ENCODE results near the gene CNBP. TPM values are rescaled to one million over a fixed set of nuclear protein-coding genes. Genes with fewer than 3 reads are reported as not detected.
A peak's percentile ranks its signal among the peaks of the same experiment; 100 is the strongest.

The CNBP gene
- polyA plus RNA-seq, 1 donor (not counting 4 experiments of a cell fraction or from before 2014, with no cell fraction given) = 388 TPM

GRCh38 chr3:129126726-129127280 is 56.9 kb downstream of the CNBP start:
- Histone ChIP-seq H2AFZ (ENCODE audit: control insufficient read depth, low read length) (no peak overlapping the region), H3K9ac (ENCODE audit: control insufficient read depth, extremely low read depth, insufficient read depth, low read length) (no peak overlapping the region), H4K20me1 (ENCODE audit: control insufficient read depth, extremely low read depth, insufficient read depth, low read length) (peaks cover 3% of the 10 kb centered on the region), H3K9me3 (ENCODE audit: control insufficient read depth, low read depth, low read length) (no peaks in the 10 kb centered on the region), H3K9me1 (ENCODE audit: control insufficient read depth, extremely low read depth, insufficient read depth, low read length) (no peaks in the 10 kb centered on the region), H3K4me1 (ENCODE audit: control insufficient read depth, extremely low read depth, insufficient read depth, low read length) (peaks cover 12% of the 10 kb centered on the region), H3K4me3 (ENCODE audit: control insufficient read depth in 2 of 3, extremely low read depth in 1 of 3, insufficient read depth in 2 of 3, low read depth in 1 of 3, low read length in 3 of 3) (no peak overlapping the region), H3K36me3 (ENCODE audit: control insufficient read depth in 2 of 2, extremely low read depth in 1 of 2, insufficient read depth in 2 of 2, low read length in 2 of 2) (peaks cover 12 to 13% of the 10 kb centered on the region in 2 experiments), H3K4me2 (ENCODE audit: control insufficient read depth, extremely low read depth, insufficient read depth, low read depth, low read length) (no peak overlapping the region), H3K79me2 (ENCODE audit: control insufficient read depth, insufficient read depth, low read length) (no peaks in the 10 kb centered on the region), H3K27me3 (ENCODE audit: control insufficient read depth, extremely low read depth, insufficient read depth, low read length) (no peaks in the 10 kb centered on the region), H3K27ac (ENCODE audit: control insufficient read depth, insufficient read depth, low read length) (no peak overlapping the region)
- FAIRE-seq = no peak
- TF ChIP-seq, protein P1, sequence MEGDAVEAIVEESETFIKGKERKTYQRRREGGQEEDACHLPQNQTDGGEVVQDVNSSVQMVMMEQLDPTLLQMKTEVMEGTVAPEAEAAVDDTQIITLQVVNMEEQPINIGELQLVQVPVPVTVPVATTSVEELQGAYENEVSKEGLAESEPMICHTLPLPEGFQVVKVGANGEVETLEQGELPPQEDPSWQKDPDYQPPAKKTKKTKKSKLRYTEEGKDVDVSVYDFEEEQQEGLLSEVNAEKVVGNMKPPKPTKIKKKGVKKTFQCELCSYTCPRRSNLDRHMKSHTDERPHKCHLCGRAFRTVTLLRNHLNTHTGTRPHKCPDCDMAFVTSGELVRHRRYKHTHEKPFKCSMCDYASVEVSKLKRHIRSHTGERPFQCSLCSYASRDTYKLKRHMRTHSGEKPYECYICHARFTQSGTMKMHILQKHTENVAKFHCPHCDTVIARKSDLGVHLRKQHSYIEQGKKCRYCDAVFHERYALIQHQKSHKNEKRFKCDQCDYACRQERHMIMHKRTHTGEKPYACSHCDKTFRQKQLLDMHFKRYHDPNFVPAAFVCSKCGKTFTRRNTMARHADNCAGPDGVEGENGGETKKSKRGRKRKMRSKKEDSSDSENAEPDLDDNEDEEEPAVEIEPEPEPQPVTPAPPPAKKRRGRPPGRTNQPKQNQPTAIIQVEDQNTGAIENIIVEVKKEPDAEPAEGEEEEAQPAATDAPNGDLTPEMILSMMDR (optimal IDR thresholded peaks at IDR 0.05 in 1 of 3, IDR thresholded peaks at IDR 0.05 in 1 of 3, conservative IDR thresholded peaks at IDR 0.05 in 1 of 3; ENCODE audit: extremely low read depth in 1 of 3, insufficient read depth in 2 of 3, low read length in 3 of 3) = no peak
- no peak for TF ChIP-seq EZH2 (IDR thresholded peaks at IDR 0.05; ENCODE audit: low read length)
- no peak for DNase-seq (ENCODE audit: low read depth, low spot score)
- dilution Hi-C loops (cut with MboI; ENCODE audit: extremely low pct_ligation_motif_present, low sequenced_read_pairs) = no loop called here

GRCh38 chr3:129123314-129124060 is 60.2 kb downstream of the CNBP start:
- H3K79me2 ChIP-seq (ENCODE audit: control insufficient read depth, insufficient read depth, low read length) = peaks cover 18% of the 10 kb centered on the region
- H2AFZ ChIP-seq (ENCODE audit: control insufficient read depth, low read length) = no peak overlapping the region
- H3K9me1 ChIP-seq (ENCODE audit: control insufficient read depth, extremely low read depth, insufficient read depth, low read length) = no peaks in the 10 kb centered on the region
- peaks cover 25% of the 10 kb centered on the region for H3K4me1 ChIP-seq (ENCODE audit: control insufficient read depth, extremely low read depth, insufficient read depth, low read length)
- peaks cover 7% of the 10 kb centered on the region for H4K20me1 ChIP-seq (ENCODE audit: control insufficient read depth, extremely low read depth, insufficient read depth, low read length)
- FAIRE-seq (no peak), DNase-seq (ENCODE audit: low read depth, low spot score) (no peak)
- no peak overlapping the region for H3K4me3 ChIP-seq (ENCODE audit: control insufficient read depth in 2 of 3, extremely low read depth in 1 of 3, insufficient read depth in 2 of 3, low read depth in 1 of 3, low read length in 3 of 3)
- H3K4me2 ChIP-seq (ENCODE audit: control insufficient read depth, extremely low read depth, insufficient read depth, low read depth, low read length) = peak overlapping the region; percentile 45
- dilution Hi-C loops (cut with MboI; ENCODE audit: extremely low pct_ligation_motif_present, low sequenced_read_pairs) = no loop called here
- no peak overlapping the region for H3K27ac ChIP-seq (ENCODE audit: control insufficient read depth, insufficient read depth, low read length)
- peaks cover 6 to 7% of the 10 kb centered on the region in 2 experiments for H3K36me3 ChIP-seq (ENCODE audit: control insufficient read depth in 2 of 2, extremely low read depth in 1 of 2, insufficient read depth in 2 of 2, low read length in 2 of 2)
- H3K9ac ChIP-seq (ENCODE audit: control insufficient read depth, extremely low read depth, insufficient read depth, low read length) = no peak overlapping the region
- TF ChIP-seq, protein P1 (optimal IDR thresholded peaks at IDR 0.05 in 1 of 3, IDR thresholded peaks at IDR 0.05 in 1 of 3, conservative IDR thresholded peaks at IDR 0.05 in 1 of 3; ENCODE audit: extremely low read depth in 1 of 3, insufficient read depth in 2 of 3, low read length in 3 of 3) = no peak
- TF ChIP-seq EZH2 (IDR thresholded peaks at IDR 0.05; ENCODE audit: low read length) = no peak
- no peaks in the 10 kb centered on the region for H3K9me3 ChIP-seq (ENCODE audit: control insufficient read depth, low read depth, low read length)
- H3K27me3 ChIP-seq (ENCODE audit: control insufficient read depth, extremely low read depth, insufficient read depth, low read length) = no peaks in the 10 kb centered on the region

All from keratinocyte (primary cell).